Fibroblast of the conjunctiva (primary cell): ENCODE results near the gene FA2H.
"Not testable (repeated sequence)": the region's sequence is repeated elsewhere in the genome, so short reads cannot be mapped to it uniquely, and the experiment has no call there.

Experiments used
- DNase-seq: peaks from one replicate; pipeline ENCODE4 v3.0.0-alpha.2; 2010; ENCODE audit warnings: low read depth

FA2H gene

DNA sequence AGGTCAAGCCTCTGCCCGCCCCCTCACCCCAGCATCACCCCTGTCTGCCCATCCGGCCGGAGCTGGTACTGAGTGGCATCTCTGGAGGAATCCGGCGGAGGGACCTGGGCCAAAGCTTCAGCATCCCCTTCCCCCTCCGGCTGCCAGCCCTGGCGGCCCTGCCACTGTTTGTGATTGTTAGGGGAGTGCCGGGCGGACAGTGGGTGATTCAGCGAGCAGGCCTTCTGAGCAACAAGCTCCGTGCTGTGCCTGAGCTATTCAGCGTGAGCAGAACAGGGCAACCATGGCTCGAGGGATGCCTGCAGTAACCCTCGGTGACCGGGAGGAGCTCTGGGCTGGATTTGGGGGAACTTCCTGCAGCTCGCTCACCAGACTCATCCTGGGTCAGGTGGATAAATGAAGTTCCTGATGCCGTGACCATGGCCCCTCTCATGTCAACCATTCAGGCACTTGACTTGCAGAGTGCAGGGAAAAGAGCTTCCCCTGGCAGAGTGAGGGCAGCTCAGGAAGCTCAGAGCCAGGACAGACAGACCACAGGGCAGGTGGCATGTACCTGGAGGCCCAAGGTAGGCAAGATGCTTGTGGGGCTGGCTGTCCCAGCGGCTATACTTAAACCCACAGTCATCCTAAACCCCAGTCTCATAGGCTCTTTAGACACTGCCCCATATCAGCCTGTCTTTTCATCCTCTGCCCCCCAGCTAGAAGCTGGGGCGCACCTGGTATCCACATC, 49.6 kb downstream of the FA2H start:
- DNase-seq: peak; percentile 29

DNA sequence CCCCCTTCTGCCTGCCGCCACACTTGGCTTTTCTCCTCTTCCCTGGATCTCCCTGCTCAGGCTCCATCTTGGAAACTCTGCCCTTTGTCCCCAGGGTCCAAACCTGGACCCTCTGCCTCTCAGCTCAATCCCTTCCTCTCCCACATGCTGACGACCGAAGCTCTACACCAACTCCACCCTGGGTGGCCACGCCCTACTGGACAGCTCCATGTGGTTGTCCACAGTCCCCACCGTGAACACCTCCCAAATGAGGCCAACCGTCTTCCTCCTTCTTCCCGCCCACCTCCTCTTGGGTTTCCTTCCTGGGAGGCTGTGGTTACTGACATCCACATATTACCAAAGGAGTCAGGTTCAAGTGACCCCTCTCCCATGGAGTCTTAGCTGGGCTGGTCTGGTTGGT, 51.4 kb downstream of the FA2H start:
- DNase-seq: no peak

DNA sequence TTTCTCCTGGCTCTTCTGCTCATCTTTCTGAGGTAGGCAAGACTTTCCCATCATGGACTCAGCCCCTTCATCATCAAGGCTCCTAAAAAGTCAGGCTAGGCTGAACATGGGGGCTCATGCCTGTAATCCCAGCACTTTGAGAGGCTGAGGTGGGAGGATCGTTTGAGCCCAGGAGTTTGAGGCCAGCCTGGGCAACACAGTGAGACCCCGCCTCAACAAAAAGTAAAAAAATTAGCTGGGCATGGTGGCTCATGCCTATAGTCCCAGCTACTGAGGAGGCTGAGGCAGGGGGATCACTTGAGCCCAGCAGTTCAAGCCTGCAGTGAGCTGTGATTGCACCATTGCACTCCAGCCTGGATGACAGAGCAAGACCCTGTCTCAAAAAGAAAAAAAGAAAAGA, 52.5 kb downstream of the FA2H start:
- DNase-seq: not testable (repeated sequence)

DNA sequence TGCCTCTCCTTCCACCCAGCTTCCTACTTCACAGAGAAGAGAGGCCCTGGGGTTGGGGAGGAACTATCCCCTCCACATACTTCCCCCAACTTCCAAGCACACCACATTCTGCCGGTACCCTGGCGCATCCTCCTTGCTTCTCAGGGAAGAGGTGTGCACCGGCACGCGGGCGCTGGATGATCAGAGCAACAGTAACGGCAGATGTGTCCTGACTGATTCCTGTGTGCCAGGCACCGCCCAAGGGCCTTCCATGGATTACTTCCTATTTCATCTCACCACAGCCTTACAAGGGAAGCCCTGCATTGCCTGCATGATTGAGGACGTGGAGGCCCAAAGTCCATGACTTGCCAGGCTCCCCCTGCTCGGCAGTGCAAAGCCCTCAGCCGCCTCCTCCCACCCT, 52.9 kb downstream of the FA2H start:
- no peak for DNase-seq

DNA sequence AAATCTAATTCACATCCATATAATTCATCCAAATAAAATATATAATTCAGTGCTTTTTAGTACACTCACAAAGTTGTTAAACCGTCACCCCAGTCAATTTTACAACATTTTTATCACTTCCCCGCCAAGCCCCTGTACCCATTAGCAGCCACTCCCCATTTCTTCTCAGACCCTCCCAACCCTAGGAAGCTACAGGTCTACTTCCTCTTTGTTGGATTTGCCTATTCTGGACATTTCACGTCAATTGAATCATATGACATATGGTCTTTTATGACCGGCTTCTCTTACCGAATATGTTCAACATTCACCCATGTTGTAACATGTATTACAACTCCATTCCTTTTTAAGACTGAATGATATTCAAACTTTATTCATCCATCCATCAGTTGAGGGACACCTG, 54.0 kb downstream of the FA2H start:
- no peak for DNase-seq

DNA sequence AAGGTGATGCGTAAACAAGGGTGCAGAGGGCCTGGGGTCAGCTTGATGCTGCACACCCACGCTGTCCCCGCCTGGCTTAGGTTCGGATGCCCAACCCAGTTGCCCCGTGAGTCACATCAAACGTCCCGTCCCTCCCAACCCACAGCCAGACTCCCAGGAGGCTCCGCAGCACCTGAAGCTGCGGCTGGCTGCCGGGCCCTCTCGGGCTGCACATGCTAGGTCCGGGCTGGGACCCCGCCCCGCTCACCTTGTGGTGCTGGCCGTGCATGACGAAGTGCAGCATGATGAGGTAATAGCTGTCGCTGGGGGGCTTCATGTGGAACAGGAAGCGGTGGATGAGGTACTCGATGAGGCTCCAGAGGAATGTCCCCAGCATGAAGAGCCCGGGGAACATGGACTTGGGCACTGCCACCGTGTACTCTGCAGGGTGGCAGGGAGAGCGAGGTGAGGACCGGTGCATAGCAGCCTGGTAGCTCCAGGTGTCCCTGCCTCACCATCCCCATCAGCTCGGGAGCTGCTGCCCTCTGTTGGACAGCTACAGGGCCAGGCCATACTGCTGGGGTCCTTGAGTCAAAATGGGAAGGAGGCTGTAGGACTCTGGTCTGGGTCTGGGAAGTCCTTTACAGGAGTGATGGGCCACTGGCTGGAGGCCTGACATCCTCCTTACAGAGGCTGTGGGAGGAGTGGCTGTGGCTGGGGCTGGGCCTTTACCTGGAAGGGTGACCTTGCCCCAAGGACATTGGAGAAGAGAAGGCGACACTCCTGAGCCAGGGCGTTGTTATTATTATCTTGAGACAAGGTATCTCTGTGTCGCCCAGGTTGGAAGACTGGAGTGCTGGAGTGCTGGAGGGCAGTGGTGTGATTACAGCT, 55.6 kb downstream of the FA2H start:
- no peak for DNase-seq

DNA sequence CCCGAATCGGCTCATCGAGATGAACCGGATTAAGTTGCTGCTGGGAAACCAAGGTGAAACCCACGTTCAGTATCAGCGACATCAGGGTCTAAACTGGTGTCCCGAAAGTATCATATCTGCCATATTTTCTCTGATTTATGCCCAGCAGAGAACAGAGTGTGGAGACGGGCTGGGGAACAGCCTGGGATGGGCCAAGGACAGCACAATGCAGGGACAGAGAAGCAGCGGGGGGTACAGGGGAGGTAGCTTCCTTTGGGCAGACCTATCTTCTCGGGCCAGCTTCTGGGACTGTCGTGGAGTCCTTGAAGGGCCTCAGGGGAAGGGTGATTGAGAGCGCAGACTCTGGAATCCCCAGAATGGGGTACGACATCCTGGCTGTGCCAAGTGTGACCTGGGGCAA, 56.5 kb downstream of the FA2H start:
- DNase-seq: no peak

DNA sequence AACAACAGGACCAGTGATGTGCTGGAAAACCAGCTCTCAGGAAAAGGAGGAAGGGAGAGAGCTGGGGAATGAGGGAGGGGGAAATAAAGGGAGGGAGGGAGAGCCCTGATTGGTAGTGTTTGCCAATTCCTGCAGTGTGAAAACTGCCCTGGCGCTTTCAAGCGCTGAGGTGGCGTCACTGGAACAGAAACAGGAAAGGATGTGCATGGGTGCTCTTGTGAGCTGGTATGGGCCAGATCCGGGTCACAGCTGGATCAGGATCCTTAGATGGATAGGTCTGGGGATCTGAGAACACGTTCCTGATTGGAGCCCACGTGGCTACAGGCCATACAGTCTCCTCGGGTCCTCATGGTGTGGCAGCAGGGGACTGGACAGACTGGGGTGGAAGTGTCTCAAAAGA, 57.3 kb downstream of the FA2H start:
- DNase-seq: no peak

DNA sequence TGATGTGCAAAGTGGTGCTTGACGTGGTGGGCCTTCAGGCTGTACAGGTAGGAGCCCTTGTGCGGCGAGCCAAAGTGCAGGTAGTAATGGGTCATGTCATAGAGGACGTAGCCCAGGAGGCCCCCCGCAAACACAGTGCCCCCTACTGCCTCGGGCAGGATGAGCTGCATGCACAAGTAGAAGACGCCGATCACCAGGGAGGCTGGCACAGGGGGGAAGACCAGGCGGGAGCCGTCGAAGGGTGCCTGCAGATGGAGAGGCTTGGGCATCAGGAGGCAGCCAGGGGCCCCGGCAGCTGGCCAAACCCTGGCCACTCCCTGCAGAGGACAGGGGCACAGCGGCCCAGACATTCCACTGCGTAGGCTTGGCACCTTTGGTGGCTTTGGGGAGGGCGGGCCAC, 58.3 kb downstream of the FA2H start:
- no peak for DNase-seq

DNA sequence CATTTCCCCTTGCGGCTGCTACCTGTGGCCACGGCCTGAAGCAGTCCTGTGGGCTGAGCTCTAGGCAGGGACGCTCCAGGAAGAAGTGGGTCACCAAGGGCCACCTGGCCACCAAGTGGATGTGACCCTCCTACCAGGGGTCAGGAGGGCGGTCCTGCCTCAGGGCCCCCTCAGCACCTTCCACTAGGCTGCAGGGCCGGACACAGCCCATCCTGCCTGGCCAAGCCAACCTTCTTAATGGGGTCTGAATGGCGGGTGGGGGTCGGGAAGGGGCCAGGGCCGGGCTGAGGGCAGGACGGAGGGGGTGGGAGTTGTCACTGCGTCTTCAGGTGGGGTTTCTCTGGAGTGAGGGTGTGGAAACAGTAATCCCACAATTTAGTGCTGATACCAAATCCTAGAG, 60.7 kb downstream of the FA2H start:
- no peak for DNase-seq

DNA sequence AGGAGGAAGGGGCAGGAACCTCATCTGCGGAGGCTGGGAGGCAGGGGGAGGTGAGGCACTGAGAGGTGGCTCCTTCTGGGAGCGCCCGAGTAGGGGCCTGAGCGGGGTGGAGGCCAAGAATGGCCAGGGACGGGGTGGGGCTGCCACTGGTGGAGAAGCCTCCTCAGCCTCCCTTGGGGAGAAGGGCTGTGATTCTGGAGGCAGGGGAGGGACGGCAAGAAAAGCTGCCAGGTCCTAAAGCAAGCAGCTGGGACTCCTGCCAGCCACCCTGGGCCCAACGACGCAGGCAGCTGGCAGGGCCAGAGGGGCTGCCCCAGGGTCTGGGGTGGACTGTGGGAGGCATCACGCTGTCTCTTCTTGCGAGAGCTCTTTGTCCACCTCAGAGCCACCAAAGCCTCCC, 61.3 kb downstream of the FA2H start:
- DNase-seq: no peak

DNA sequence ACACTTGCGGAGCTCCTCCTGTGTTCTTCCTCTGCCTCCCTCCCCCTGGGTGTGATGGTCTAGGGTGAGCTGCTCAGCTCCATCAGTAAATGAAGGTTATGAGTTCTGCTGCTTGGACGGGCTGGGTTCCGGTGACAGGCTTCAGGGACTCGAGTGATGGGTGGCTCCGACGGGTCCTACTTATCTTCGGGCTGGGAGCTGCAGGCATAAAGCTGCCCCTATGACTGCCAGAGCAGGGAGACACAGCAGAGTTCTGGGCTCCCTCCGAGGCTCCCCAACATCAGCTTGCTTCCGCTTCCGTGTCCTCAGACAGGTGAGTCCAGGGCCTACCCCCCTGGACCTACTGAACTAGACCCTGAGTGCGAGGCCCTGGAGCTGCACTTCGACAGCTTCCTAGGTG, 62.7 kb downstream of the FA2H start:
- DNase-seq: no peak

DNA sequence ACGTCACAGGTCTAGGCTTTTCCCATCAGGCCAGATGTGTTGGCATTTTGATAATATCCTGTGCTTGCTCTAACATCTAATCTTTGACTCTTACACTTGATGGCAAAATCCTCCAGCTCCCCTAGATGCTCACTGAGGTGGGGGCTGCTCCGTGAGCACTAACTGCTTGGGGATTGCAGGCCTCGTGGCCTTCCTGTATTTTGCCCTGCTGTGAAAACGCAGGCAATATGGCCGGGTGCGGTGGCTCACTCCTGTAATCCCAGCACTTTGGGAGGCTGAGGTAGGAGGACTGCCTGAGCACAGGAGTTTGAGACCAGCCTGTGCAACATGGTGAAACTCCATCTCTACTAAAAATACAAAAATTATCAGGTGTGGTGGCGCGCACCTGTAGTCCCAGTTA, 64.2 kb downstream of the FA2H start:
- no peak for DNase-seq

DNA sequence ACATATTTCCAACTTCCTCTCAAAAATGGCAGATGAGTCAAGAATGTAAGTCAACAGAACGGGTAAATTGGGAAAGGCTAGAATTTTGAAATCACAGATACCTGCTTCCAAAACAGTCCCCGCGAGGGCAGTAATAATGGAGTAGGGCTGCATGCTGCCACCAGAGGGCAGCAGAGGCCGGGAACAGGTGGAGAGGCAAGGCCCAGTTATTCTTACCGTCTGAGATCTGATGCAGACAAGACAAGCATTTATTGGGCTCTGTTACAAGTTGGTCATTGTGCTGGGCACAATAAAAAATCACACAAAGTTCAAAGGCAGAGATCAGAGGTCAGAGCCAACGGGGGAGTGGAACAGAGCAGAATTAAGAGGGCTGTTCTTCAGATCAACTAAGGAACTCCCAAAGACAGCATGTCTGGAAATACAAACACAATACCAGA, 65.2 kb downstream of the FA2H start:
- DNase-seq: peak; percentile 49

DNA sequence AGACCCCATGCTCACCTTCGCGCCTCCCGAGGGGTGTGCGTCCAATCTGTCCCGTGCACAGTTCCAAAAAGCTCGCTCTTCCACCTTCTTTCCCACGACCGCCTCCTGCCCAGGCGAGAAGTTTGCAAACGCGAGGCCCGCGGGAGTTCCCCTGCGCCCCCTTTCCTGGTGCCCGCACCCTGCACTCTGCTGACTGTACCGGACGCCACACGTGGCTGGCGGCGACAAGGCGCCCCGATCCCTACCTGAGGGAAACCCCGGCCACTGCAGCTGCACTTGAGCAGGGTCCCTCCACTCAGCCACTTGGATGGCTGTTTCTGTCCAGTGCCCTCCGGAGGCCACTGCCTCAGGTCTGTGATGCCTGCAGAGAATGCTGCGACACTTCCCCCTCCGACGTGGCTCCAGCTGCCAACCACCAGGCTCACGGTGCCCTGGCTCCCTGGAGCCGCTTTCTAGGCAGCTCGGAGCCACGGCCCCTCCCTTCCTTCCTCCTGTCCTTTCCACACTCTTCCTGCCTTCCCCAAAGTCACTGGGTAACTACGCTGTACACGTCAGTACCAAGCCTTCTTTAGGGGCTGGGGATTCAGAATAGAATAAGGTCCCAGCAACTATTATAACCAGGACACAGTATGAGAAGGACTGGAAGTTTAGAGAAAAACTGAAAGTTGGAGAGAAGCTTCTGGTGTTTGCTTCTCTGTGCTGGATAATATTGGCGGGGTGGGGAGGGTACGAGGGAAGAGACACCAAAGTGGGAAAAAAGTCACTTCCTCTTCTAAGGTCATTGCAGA, 74.0 kb downstream of the FA2H start, which contains the start of gene MLKL:
Gene MLKL (minus strand): TSS at position 425 of the 788 bp plus-strand sequence. CDS start 5,105 bp downstream, outside the sequence.
- no peak for DNase-seq

DNA sequence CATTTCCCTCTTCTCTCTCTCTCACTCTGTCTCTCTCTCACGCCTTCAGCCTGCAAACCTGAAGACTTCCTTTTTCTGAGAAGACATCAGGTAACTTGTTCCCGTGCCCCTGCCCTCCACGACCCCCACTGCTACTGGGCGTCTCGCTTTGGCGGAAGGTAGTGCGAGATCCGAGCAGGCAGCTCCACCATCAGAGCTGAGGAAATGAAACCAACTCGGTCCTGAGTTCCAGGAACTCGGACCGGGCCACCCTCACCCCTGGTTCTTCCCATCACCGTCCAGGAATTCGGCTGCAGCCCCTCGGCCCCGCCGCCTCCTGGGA, 74.5 kb downstream of the FA2H start:
- no peak for DNase-seq

DNA sequence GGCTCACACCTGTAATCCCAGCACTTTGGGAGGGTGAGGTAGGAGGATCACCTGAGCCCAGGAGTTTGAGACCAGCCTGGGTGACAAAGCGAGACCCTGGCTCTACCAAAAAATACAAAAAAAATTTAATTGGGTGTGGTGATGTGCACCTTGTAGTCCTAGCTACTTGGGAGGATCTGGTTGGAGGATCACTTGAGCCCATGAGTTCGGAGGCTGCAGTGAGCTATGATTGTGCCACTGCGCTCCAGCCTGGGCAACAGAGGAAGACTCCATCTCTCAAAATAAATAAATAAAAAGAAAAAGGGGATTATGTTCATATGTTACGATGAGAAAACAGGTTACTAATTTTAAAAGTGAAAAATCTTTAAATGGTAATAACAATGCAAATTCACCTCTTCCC, 75.0 kb downstream of the FA2H start:
- DNase-seq: no peak

DNA sequence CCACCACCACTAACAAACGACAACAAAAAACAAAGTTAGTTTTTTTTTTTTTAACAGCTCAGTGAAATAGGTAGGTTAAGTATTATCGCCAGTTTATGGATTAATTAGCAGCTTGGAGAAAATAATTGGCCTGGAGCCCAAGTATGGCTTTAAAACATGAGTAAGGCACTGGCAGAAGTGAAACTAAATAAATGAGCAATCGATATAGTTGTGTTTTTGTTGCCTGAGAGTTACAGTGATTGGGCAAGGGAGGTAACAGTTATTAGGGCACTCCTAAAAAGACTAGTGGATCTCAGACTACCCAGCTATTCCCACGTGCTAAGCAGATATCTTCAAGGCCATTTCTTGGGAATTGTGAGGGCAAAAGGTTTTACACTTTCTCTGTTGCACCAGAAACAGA, 76.4 kb downstream of the FA2H start:
- no peak for DNase-seq

DNA sequence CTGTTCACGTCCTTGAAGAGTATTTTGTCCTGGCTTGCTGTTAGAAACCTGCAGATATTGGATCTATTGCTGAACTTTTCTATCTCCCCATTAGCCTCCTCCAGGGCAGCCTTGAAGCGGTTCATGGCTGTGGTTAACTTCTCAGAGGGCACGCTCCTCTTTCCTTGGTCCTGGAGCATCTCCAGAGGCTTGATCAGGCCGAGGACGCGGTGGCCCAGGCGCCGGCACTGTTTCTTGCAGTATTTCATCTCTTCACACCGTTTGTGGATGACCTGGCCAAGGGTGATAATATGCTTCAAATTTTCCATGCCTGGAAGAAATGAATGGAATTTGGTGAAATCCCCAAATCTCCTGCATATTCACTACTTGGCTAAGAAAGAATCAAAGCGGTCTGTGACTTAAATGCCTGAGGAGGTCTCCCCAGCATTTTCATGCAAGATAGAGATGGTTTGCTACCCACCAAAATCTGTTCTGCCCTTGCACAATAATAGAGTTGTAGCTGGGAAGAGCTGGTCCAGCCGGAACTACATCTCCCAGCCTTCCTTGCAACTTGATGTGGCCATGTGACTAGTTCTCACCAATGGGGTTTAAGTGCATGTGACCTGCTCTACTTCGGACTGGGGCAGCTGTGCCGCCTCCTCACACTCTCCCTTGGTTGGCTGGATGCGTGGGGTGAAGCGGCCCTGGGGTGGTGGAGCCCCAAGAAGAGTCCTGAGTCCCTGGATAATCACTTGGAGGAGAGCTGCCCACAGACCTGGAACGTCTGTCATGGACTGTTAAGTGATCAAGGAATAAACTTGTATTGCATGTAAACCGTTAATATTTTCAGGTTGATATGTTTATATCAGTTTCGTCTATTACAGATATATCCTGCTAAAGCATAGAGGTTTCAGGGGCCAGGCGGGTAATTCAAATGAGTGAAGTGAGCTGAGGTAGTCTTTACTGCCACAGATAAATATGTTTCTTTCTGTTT, 78.9 kb downstream of the FA2H start:
- DNase-seq: peak; percentile 92

DNA sequence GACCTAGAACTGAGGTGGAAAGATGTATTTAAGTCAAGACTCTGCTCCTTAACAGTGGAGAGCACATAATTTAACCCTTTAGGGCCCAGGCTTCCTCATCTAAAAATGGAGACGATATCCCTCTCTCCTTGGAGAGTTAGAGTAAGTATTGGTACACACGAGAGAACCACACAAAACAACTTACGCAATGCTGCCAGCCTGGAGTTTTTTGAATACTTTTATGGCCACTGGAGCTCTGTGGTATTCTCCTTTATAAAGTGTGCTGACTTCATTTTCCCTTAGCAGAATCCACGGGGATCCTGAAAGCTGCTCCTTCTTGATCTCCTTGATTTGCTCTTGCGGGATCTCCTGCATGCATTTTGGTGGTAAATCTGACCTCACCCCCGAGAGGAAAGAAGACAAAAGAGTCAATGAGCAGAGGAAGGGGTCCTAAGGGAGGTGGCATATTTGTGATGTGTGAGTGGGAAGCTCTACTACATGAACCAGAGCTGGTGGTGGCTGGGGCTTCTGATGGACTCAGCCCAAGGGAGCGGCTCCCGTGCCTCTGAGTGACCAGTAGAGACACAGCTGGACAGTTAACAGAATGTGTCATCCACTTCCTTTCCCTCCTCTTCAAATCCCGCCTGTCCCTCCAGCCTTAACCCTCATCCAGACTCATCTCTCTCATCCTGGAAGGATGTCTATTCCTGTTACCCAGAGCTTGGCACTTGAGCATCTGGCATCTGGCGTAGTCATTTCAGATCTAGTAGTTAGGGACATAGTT, 83.3 kb downstream of the FA2H start:
- no peak for DNase-seq

DNA sequence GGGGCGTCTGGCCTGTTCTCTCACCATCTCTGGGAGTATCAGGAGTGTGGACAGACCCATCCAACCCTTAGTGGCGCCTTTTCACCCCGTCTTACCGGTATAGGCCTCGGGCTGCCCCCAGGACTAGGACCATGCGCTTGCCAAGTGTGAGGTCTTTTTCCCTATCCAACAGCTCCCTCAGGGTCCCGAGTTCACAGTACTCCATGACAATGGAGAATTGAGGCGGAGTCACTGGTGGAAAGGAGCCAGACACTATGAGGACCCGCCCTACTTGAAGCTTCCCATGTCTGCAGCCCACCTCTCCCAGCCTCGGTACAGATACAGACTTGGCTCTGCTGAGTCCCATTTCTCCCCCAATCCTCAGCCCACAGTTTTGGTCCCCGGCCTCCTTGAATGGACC, 92.1 kb downstream of the FA2H start:
- DNase-seq: no peak
